Fibroblast of skin of back (primary cell): Measurements from ENCODE around the gene TRABD2A.
A peak's percentile ranks its signal among the peaks of the same experiment; 100 is the strongest.

Experiments used
- DNase-seq: peaks from one replicate; pipeline ENCODE4 v3.0.0-alpha.2; 2013

TRABD2A gene

GRCh38 chr2:84816426-84817026, 64.4 kb downstream of the TRABD2A start:
- no peak for DNase-seq

GRCh38 chr2:84815146-84815545, 65.7 kb downstream of the TRABD2A start:
- peak; percentile 46 for DNase-seq

GRCh38 chr2:84811839-84812431, 68.9 kb downstream of the TRABD2A start:
- no peak for DNase-seq

GRCh38 chr2:84808279-84808678, 72.6 kb downstream of the TRABD2A start:
- DNase-seq: no peak

GRCh38 chr2:84807063-84807485, 73.8 kb downstream of the TRABD2A start:
- peak; percentile 98 for DNase-seq

GRCh38 chr2:84805250-84805958, 75.5 kb downstream of the TRABD2A start:
- peak; percentile 5 for DNase-seq

GRCh38 chr2:84801811-84802210, 79.1 kb downstream of the TRABD2A start:
- no peak for DNase-seq

- no peak for DNase-seq
These were observed 80.6 kb downstream of the TRABD2A start for GRCh38 chr2:84800194-84800805.

- DNase-seq: no peak
These were observed 81.1 kb downstream of the TRABD2A start for GRCh38 chr2:84799772-84800171.

GRCh38 chr2:84797271-84797670, 83.6 kb downstream of the TRABD2A start:
- DNase-seq: no peak

- no peak for DNase-seq
These were observed 84.1 kb downstream of the TRABD2A start for GRCh38 chr2:84796798-84797197.

GRCh38 chr2:84793641-84794040, 87.2 kb downstream of the TRABD2A start:
- no peak for DNase-seq

- DNase-seq: peak; percentile 22
These were observed 87.9 kb downstream of the TRABD2A start for GRCh38 chr2:84792856-84793522.

GRCh38 chr2:84788498-84788897, 92.4 kb downstream of the TRABD2A start:
- no peak for DNase-seq

GRCh38 chr2:84788027-84788426, 92.9 kb downstream of the TRABD2A start:
- no peak for DNase-seq

GRCh38 chr2:84786601-84787000, 94.3 kb downstream of the TRABD2A start:
- DNase-seq: no peak

GRCh38 chr2:84785950-84786349, 94.9 kb downstream of the TRABD2A start:
- no peak for DNase-seq

- no peak for DNase-seq
These were observed 98.0 kb downstream of the TRABD2A start for GRCh38 chr2:84782717-84783442.

GRCh38 chr2:84781942-84782716, 98.8 kb downstream of the TRABD2A start:
- no peak for DNase-seq

- DNase-seq: no peak
These were observed 101.1 kb downstream of the TRABD2A start for GRCh38 chr2:84779781-84780180.

- DNase-seq: no peak
These were observed 101.8 kb downstream of the TRABD2A start for GRCh38 chr2:84778911-84779690.
